Naive thymus-derived CD4-positive, alpha-beta T cell (primary cell): Measurements from ENCODE around the gene SH3D19. TPM values are rescaled to one million over a fixed set of nuclear protein-coding genes. Genes with fewer than 3 reads are reported as not detected.

ENCODE experiments used
- ATAC-seq: fragments of 150-1000 bp; cut with Tn5 transposase; 2 replicates; pipeline ENCODE4 v1.10.0; 2021; ENCODE audit warnings: mild to moderate bottlenecking, moderate library complexity
- CTCF ChIA-PET: fragments of 350-600 bp; sonication (Branson Sonifier 250); formaldehyde crosslinking; loops from one replicate; lab custom pipeline; 2021; ENCODE audit warnings: antibody characterized with exemption; lab: Charles Lee
- POLR2A ChIA-PET: fragments of 350-600 bp; sonication (Branson Sonifier 250); formaldehyde crosslinking; loops from one replicate; lab custom pipeline; 2021; ENCODE audit warnings: antibody characterized with exemption, inconsistent platforms; lab: Charles Lee
- DNase-seq, 9 donors: peaks; one replicate each; pipeline versions ENCODE4 v3.0.0 to v3.0.0-alpha.2; 2020 to 2022; ENCODE audit warnings: mixed read lengths in 1 of 9
- H3K27ac ChIP-seq: one replicate; pipeline ENCODE4 v1.7.0; 2013; ENCODE audit warnings: mild to moderate bottlenecking, low read depth, low read length, moderate library complexity
- H3K27me3 ChIP-seq, 2 donors: one replicate each; pipeline ENCODE4 v1.7.0; 2013; ENCODE audit warnings: low read length in 2 of 2, mild to moderate bottlenecking in 2 of 2, moderate library complexity in 2 of 2; ENCODE audit not compliant: control insufficient read depth in 2 of 2, insufficient read depth in 2 of 2
- H3K36me3 ChIP-seq, 3 experiments: 1 replicate in 2 of 3; 2 replicates in 1 of 3; pipeline ENCODE4 v1.7.0; 2013; ENCODE audit warnings: low read length in 3 of 3, mild to moderate bottlenecking in 3 of 3, moderate library complexity in 1 of 3; ENCODE audit not compliant: insufficient read depth in 3 of 3, control insufficient read depth in 2 of 3
- H3K4me1 ChIP-seq, 2 donors: one replicate each; pipeline ENCODE4 v1.7.0; 2013; ENCODE audit warnings: low read length in 2 of 2, mild to moderate bottlenecking in 2 of 2, moderate library complexity in 1 of 2; ENCODE audit not compliant: control insufficient read depth in 2 of 2, insufficient read depth in 2 of 2
- H3K4me3 ChIP-seq: 2 replicates; pipeline ENCODE4 v1.7.0; 2013; ENCODE audit warnings: mild to moderate bottlenecking, low read length
- H3K9me3 ChIP-seq, 3 experiments: 1 replicate in 2 of 3; 2 replicates in 1 of 3; pipeline ENCODE4 v1.7.0; 2013; ENCODE audit warnings: low read length in 3 of 3; ENCODE audit not compliant: control insufficient read depth in 2 of 3
- H3K27ac Mint-ChIP-seq, 9 donors: one replicate each; pipeline ENCODE4 v1.8.0; 2020 to 2022; ENCODE audit warnings: mixed read lengths in 9 of 9, mild to moderate bottlenecking in 8 of 9, moderate library complexity in 5 of 9, inconsistent platforms in 2 of 9
- H3K27me3 Mint-ChIP-seq, 5 donors: one replicate each; pipeline ENCODE4 v1.8.0; 2021 to 2022; ENCODE audit warnings: mixed read lengths in 5 of 5, mild to moderate bottlenecking in 1 of 5
- H3K36me3 Mint-ChIP-seq, 5 donors: one replicate each; pipeline ENCODE4 v1.8.0; 2020 to 2022; ENCODE audit warnings: mixed read lengths in 5 of 5, mild to moderate bottlenecking in 3 of 5, inconsistent platforms in 1 of 5
- H3K4me1 Mint-ChIP-seq, 7 donors: one replicate each; pipeline ENCODE4 v1.8.0; 2020 to 2022; ENCODE audit warnings: mixed read lengths in 7 of 7, mild to moderate bottlenecking in 3 of 7, inconsistent platforms in 1 of 7
- H3K4me3 Mint-ChIP-seq, 10 donors: one replicate each; pipeline ENCODE4 v1.8.0; 2020 to 2022; ENCODE audit warnings: mild to moderate bottlenecking in 10 of 10, mixed read lengths in 10 of 10, moderate library complexity in 6 of 10, inconsistent platforms in 2 of 10
- H3K9me3 Mint-ChIP-seq, 11 donors: one replicate each; pipeline ENCODE4 v1.8.0; 2020 to 2022; ENCODE audit warnings: mixed read lengths in 11 of 11, mild to moderate bottlenecking in 4 of 11, inconsistent platforms in 1 of 11, moderate library complexity in 1 of 11
- intact Hi-C, 2 donors: fragments of 100-400 bp; cut with micrococcal nuclease; formaldehyde crosslinking; loops; one replicate each; pipeline ENCODE4 v1.15.1; 2023
- polyA plus RNA-seq, 2 donors: library from polyadenylated mRNA; unstranded; fragments of 300-500 nt; fragmentation: Illumina TruSeq; gene quantifications; one replicate each; pipeline ENCODE4 v1.2.3, GENCODE V29; 2021
- total RNA-seq, 6 experiments: library from RNA in 5 of 6; stranded (reverse) in 5 of 6; gene quantifications; 1 replicate in 5 of 6; 2 replicates in 1 of 6; pipeline ENCODE4 v1.2.3 and lab custom pipeline; 2021 to 2026

SH3D19 gene
- total and polyA plus RNA-seq, 7 experiments from 2014 or later, result 0.66 to 1.8 (median 1.0) TPM; not detected in 2

GRCh38 chr4:151206241-151207005, 119.0 kb downstream of the SH3D19 start:
- H3K27me3 Mint-ChIP-seq, result no peaks in the 10 kb centered on the region
- DNase-seq, result no peak
- no peak for ATAC-seq
- intact Hi-C loops, result no loop called here
- no peak overlapping the region for H3K27ac Mint-ChIP-seq
- Histone ChIP-seq H3K9me3 (no peaks in the 10 kb centered on the region), H3K36me3 (no peaks in the 10 kb centered on the region), H3K27ac (no peak overlapping the region), H3K4me3 (no peak overlapping the region), H3K4me1 (no peaks in the 10 kb centered on the region), H3K27me3 (no peaks in the 10 kb centered on the region)
- no peak overlapping the region for H3K4me3 Mint-ChIP-seq
- ChIA-PET POLR2A (no interaction called here), CTCF (no interaction called here)
- H3K9me3 Mint-ChIP-seq, result no peaks in the 10 kb centered on the region
- no peaks in the 10 kb centered on the region for H3K4me1 Mint-ChIP-seq
- no peaks in the 10 kb centered on the region for H3K36me3 Mint-ChIP-seq

GRCh38 chr4:151205722-151206121, 119.7 kb downstream of the SH3D19 start:
- CTCF ChIA-PET, result no interaction called here
- Mint-ChIP-seq H3K9me3 (no peaks in the 10 kb centered on the region), H3K4me1 (no peaks in the 10 kb centered on the region), H3K27me3 (peaks cover 0 to under 1% (median 0%) of the 10 kb centered on the region in 5 donors), H3K36me3 (no peaks in the 10 kb centered on the region), H3K27ac (no peak overlapping the region), H3K4me3 (no peak overlapping the region)
- Histone ChIP-seq H3K27me3 (no peaks in the 10 kb centered on the region), H3K4me3 (no peak overlapping the region), H3K9me3 (no peaks in the 10 kb centered on the region), H3K27ac (no peak overlapping the region), H3K36me3 (no peaks in the 10 kb centered on the region), H3K4me1 (no peaks in the 10 kb centered on the region)
- no peak for ATAC-seq
- DNase-seq, result no peak
- POLR2A ChIA-PET, result no interaction called here
- intact Hi-C loops, result no loop called here

- Mint-ChIP-seq H3K36me3 (no peaks in the 10 kb centered on the region), H3K4me3 (no peak overlapping the region), H3K4me1 (no peaks in the 10 kb centered on the region), H3K9me3 (no peaks in the 10 kb centered on the region), H3K27ac (no peak overlapping the region), H3K27me3 (peaks cover 0 to 5% (median 0%) of the 10 kb centered on the region in 5 donors)
- H3K27ac ChIP-seq, result no peak overlapping the region
- ATAC-seq, result no peak
- ChIA-PET POLR2A (no interaction called here), CTCF (no interaction called here)
- no peaks in the 10 kb centered on the region for H3K9me3 ChIP-seq
- no peaks in the 10 kb centered on the region for H3K36me3 ChIP-seq
- intact Hi-C loops, result no loop called here
- H3K4me1 ChIP-seq, result no peaks in the 10 kb centered on the region
- DNase-seq, result no peak
- no peak overlapping the region for H3K4me3 ChIP-seq
- no peaks in the 10 kb centered on the region for H3K27me3 ChIP-seq
Measured at GRCh38 chr4:151204925-151205524, 120.4 kb downstream of the SH3D19 start.

- no peaks in the 10 kb centered on the region for H3K9me3 Mint-ChIP-seq
- ATAC-seq (no peak), DNase-seq (no peak)
- intact Hi-C loops, result no loop called here
- Histone ChIP-seq H3K4me1 (no peaks in the 10 kb centered on the region), H3K36me3 (no peaks in the 10 kb centered on the region), H3K27ac (no peak overlapping the region), H3K9me3 (no peaks in the 10 kb centered on the region), H3K27me3 (no peaks in the 10 kb centered on the region), H3K4me3 (no peak overlapping the region)
- H3K4me1 Mint-ChIP-seq, result no peaks in the 10 kb centered on the region
- peaks cover 0 to 5% (median 0%) of the 10 kb centered on the region in 5 donors for H3K27me3 Mint-ChIP-seq
- H3K4me3 Mint-ChIP-seq, result no peak overlapping the region
- no peak overlapping the region for H3K27ac Mint-ChIP-seq
- ChIA-PET CTCF (interaction anchor here (0.6 kb wide), 1 partner anchor 1554 kb away, joined by 3 read pairs; no protein-coding TSS in a partner anchor), POLR2A (no interaction called here)
- H3K36me3 Mint-ChIP-seq, result no peaks in the 10 kb centered on the region
Measured at GRCh38 chr4:151202851-151203455, 122.5 kb downstream of the SH3D19 start.

GRCh38 chr4:151202381-151202780, 123.0 kb downstream of the SH3D19 start:
- DNase-seq (no peak), ATAC-seq (no peak)
- ChIA-PET POLR2A (no interaction called here), CTCF (no interaction called here)
- H3K36me3 ChIP-seq, result no peaks in the 10 kb centered on the region
- H3K27me3 Mint-ChIP-seq, result peaks cover 0 to 5% (median 0%) of the 10 kb centered on the region in 5 donors
- no peaks in the 10 kb centered on the region for H3K4me1 Mint-ChIP-seq
- no peaks in the 10 kb centered on the region for H3K9me3 Mint-ChIP-seq
- no peak overlapping the region for H3K4me3 ChIP-seq
- no peak overlapping the region for H3K27ac ChIP-seq
- intact Hi-C loops, result no loop called here
- H3K4me3 Mint-ChIP-seq, result no peak overlapping the region
- H3K36me3 Mint-ChIP-seq, result no peaks in the 10 kb centered on the region
- H3K27ac Mint-ChIP-seq, result no peak overlapping the region
- H3K9me3 ChIP-seq, result no peaks in the 10 kb centered on the region
- no peaks in the 10 kb centered on the region for H3K4me1 ChIP-seq
- no peaks in the 10 kb centered on the region for H3K27me3 ChIP-seq

GRCh38 chr4:151199319-151200190, 125.8 kb downstream of the SH3D19 start:
- ChIA-PET CTCF (no interaction called here), POLR2A (no interaction called here)
- no peaks in the 10 kb centered on the region for H3K27me3 ChIP-seq
- peaks cover 0 to 2% (median 0%) of the 10 kb centered on the region in 11 donors for H3K9me3 Mint-ChIP-seq
- H3K27ac ChIP-seq, result no peak overlapping the region
- H3K36me3 Mint-ChIP-seq, result no peaks in the 10 kb centered on the region
- H3K4me3 Mint-ChIP-seq, result no peak overlapping the region
- no peaks in the 10 kb centered on the region for H3K9me3 ChIP-seq
- no peaks in the 10 kb centered on the region for H3K4me1 ChIP-seq
- H3K4me3 ChIP-seq, result no peak overlapping the region
- H3K27me3 Mint-ChIP-seq, result peaks cover 0 to 10% (median 6%) of the 10 kb centered on the region in 5 donors
- no peaks in the 10 kb centered on the region for H3K36me3 ChIP-seq
- H3K4me1 Mint-ChIP-seq, result no peaks in the 10 kb centered on the region
- no peak overlapping the region for H3K27ac Mint-ChIP-seq
- DNase-seq (no peak), ATAC-seq (no peak)
- intact Hi-C loops, result no loop called here
